DMS 273 treated with DMSO at 0.1 percent for 48 hours (cell line): ENCODE data around the gene CSPG4.
A peak's percentile ranks its signal among the peaks of the same experiment; 100 is the strongest.
"Not testable (repeated sequence)": the region's sequence is repeated elsewhere in the genome, so short reads cannot be mapped to it uniquely, and the experiment has no call there.

Experiments used
- DNase-seq: peaks from one replicate; lab custom pipeline; 2025; lab: John Stamatoyannopoulos, UW

CSPG4 gene

GRCh38 chr15:75739791-75740190 lies 27.1 kb upstream of the CSPG4 start:
- no peak for DNase-seq

GRCh38 chr15:75738647-75739325 lies 26.1 kb upstream of the CSPG4 start:
- peak; percentile 53 for DNase-seq

DNA sequence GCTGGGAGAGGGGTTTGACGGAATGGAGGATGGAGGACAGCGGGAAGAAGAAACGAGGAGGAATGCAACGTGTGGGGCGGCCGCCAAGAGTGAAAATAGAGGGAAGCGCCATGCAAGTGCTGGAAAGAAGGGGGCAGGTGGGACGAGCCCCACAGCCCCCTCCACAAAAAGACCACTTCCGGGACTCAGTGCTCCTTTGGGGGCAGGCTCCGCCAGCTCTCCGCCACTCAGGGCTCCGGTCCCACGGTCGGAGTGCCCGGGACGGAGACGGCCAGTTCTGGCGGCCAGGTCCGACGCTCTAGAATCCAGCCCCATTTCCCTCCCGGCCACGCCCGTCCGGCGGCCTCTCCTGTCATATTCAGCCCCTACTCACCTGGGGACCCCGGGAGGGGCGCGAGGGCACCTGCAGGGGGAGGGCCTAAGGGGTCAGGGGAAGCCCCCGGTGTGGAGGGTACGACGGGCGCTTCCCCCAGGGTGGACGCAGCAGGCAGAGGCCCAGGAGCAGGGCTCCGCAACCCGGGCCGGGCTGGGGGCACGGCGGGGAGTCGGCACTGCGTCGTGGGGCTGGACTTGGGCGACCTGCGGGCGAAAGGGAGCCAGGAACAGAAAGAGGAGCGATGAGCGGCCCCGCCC lies 25.5 kb upstream of the CSPG4 start:
- no peak for DNase-seq

DNA sequence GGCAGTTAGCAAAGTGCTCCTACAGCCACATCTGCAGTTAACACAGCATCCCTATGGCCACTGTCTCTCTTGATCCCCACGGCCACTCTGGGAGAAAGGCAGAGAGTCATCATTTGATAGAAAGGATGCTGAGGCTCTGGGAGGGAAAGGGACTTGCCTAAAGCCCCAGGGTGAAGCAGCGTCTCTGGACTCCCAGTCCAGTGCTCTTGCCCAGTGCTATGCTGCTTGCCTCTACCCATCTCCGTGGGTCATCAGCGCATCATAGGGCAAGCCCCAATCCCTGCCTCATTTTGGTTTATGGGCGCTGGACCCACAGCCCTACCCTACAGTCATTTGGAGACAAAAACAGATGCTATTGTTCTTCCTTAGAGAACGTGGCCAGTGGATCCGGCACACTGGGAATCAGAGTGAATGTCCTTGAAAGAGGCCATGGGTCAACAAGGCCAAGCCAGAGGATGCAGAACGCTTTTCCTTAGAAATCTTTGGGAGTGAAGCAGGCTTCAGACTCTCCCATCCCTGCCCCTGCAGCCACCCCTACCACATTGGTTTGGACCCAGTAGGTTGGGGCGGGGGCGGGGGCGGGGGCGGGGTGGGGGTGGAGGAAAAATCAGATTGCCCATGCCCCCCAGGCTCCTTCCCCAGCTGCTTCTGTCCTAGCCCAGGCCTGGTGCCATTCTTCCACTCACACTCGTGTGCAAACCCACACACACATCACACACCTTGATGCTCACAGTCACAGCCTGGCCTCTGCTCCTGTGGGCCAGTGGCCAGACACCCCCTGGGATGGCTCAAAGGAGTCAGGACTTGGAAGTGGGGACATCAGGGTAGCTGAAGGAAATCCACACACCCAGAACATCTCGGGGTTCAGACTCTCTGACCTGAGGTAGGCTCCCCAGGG lies 24.7 kb upstream of the CSPG4 start:
- DNase-seq: not testable (repeated sequence)

DNA sequence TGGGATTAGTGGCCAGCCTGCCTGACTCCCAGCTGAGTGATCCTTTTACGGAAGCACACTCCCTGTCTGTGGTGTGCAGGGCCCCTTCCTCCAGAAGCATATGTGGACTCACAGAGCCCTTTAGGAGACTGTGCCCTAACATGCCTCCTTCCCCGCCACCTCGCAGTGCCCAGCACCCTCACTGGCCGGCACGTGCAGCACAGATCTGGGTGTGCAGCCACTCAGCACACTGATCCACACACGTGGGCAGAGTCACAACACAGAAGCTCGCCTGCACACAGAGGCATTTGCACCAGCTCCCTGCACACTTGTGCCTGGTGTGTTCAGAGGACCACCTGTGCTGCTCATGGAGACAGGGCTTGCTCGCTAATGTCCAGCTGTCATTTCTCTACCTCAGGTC lies 23.6 kb upstream of the CSPG4 start:
- DNase-seq: no peak

GRCh38 chr15:75734861-75735760 lies 22.5 kb upstream of the CSPG4 start:
- DNase-seq: not testable (repeated sequence)

- DNase-seq: no peak
Measured at GRCh38 chr15:75733761-75734651, 21.4 kb upstream of the CSPG4 start.

GRCh38 chr15:75732809-75733451 lies 20.3 kb upstream of the CSPG4 start:
- no peak for DNase-seq

DNA sequence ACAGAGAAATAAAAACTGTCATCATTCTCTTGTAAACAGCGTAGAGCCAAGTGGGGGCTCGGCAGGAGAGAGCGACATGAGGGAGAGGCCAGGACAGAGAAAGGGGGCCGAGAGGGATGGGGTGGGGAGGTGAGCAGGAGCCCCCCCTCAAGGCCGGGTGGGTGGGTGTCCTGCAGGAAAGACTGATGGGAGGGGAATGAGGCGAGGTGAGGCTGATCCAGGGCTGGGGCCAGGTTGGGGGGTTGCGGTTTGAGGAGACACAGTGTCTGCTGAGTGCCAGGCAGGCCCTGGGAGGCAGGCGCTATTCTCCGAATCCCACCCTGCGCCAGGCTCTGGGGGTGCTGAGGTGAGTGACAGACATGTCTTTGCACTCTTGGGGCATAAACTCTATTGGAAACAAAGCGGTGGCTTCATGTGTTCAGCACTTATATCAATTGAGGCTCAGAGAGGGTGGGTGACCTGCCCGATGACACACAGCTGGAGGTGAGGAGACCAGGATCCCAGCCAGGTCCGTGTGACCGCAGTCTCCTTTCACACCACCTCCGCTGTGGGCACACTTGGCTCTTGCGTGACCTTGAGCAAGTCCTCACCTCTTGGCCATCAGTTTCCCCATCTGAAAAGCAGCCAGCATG lies 19.6 kb upstream of the CSPG4 start:
- no peak for DNase-seq

- no peak for DNase-seq
Measured at GRCh38 chr15:75731248-75732151, 18.9 kb upstream of the CSPG4 start.

GRCh38 chr15:75730376-75731247 lies 18.0 kb upstream of the CSPG4 start:
- DNase-seq: not testable (repeated sequence)

- no peak for DNase-seq
Measured at GRCh38 chr15:75729326-75730069, 16.9 kb upstream of the CSPG4 start.

GRCh38 chr15:75727851-75728715 lies 15.4 kb upstream of the CSPG4 start:
- no peak for DNase-seq

- no peak for DNase-seq
Measured at GRCh38 chr15:75727031-75727531, 14.4 kb upstream of the CSPG4 start.

DNA sequence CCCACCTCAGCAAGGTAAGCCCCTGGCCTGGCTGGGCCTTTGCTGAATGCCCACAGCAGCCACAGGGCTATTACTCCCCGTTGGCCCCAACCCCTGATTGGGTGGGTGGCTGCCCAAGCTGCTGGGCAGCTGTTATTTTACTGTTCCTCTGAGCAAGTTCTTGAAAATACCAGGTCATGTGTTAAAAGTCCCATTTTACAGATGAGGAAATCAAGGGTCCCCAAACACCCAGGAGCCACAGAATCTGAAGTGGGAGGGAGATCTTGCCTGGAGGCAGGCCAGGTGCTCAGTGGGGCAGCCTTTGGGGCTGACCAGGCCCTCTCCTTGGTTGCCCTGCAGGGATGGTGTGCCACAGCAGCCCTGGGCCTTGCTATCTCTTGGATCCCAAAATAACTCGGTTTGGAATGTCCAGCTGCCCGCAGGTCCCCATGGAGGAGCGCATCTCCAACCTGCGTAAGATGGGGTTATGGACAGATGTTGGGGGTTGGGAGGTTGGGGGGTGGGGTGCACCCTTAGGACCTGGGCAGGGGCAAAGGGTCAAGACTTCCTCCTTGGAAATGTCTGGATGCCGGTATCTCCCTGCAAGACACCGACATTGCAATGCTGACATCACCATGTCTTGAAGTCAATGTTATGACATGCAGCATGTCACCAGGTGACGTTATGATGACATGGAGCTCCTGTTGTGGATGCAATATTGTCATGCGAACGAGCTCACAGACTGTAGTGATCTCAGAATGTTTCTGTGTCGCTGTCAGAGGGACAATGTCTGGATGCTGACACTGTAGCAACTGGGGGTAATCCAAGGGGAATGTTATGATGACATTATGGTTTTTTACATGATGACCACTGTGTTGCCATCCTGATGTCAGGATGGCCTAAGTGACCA lies 13.3 kb upstream of the CSPG4 start:
- no peak for DNase-seq
